ENCODE data around the gene CDK19.

Gene CDK19

GRCh38 chr6:110575925-110576463 is 239.3 kb downstream of the CDK19 start:
- no peak for DNase-seq (ENCODE audit: low read depth)

DNA sequence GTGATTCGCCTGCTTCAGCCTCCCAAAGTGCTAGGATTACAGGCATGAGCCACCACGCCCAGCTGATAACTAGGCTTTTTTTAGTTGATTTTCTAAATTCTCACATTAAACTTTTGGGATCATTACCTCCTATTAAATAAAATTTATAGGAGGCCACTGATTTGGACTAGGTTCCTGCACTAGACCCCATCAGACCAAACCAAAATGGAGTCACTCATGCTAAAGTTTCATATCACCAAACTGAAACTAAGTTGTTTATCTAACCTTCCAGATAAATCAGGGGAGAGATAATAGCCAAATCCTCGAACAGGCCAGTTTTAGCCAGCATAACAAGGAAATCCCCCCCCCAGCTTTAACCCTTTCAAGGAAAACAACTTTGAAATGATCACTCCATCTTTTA is 240.5 kb downstream of the CDK19 start:
- no peak for DNase-seq (ENCODE audit: low read depth)

DNA sequence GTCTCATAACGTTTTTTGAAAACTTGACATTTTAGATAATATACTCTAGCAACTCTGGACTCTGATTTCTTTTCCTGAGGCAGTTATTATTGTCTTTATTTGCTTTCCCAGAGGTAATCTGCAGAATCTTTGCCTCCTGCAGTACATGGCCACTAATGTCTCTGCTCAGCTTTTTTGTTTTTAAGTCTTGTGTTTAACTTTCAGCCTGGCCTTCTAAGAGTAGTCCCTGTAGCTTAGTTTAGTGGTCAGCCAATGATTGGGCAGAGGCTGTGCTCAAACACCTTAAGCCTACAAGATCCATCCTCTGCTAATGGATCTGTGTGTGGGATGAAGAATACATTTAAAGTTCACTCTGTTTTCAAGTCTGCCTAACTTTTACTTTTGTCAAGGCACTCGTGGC is 241.7 kb downstream of the CDK19 start:
- no peak for DNase-seq (ENCODE audit: low read depth)

DNA sequence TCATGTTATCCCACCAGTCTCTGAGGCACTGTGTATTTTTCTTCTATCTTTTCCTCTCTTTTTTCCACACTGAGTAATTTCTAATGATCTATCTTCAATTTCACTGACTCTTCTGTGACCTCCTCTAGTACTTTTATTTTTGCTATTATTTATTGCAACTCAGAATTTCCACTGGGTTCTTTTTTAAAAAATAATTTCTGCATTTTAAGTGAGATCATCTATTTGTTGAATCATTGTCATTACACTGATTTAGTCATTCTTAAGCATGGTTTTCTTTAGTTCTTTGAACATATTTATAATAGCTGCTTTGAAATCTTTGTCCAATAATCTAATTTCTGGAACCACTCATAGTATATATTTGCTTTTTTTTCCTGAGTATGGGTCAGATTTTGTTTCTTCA is 242.1 kb downstream of the CDK19 start:
- DNase-seq (ENCODE audit: low read depth): peak; percentile 20

GRCh38 chr6:110567957-110568696 is 247.1 kb downstream of the CDK19 start:
- DNase-seq (ENCODE audit: low read depth): no peak

DNA sequence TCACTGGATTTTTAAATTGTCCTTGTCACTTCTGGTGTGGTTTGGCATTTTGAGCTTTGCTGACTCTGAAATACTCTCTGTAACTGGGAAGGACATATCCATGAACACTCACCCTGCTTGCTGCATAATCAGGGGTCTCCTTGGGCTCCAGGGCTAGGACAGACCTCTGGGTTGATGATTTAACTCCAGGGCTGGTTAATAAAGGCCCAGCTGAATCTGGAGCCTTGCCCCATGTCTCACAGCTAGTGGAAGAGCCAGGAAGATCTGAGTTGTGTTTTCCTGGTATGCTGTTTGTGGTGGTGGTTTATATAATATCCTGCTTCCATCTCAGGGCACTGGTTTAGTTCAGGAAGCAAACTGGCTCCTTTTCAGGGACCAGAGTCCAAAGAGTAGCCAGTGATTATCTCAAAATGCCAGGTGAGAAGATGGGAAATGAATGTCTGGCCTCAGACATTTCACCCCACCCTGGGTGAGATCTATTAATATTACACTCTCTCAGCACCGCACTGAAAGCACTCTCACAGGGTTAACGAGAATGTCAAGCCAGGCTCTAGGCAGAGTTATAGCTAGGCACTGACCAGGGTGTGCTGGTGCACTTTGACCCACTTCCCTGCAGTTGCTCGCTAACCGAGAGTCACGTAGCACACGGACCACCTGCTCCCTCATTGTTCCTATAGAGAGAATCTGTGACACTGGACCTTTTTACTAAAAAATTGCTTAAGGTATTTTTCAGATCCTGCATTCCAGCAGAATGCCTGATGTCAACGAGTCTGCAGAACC is 248.7 kb downstream of the CDK19 start:
- peak; percentile 41 for DNase-seq (ENCODE audit: low read depth)

GRCh38 chr6:110564703-110565421 is 250.4 kb downstream of the CDK19 start:
- no peak for DNase-seq (ENCODE audit: low read depth)

- no peak for DNase-seq (ENCODE audit: low read depth)
These were observed 251.6 kb downstream of the CDK19 start for GRCh38 chr6:110563711-110564110.

DNA sequence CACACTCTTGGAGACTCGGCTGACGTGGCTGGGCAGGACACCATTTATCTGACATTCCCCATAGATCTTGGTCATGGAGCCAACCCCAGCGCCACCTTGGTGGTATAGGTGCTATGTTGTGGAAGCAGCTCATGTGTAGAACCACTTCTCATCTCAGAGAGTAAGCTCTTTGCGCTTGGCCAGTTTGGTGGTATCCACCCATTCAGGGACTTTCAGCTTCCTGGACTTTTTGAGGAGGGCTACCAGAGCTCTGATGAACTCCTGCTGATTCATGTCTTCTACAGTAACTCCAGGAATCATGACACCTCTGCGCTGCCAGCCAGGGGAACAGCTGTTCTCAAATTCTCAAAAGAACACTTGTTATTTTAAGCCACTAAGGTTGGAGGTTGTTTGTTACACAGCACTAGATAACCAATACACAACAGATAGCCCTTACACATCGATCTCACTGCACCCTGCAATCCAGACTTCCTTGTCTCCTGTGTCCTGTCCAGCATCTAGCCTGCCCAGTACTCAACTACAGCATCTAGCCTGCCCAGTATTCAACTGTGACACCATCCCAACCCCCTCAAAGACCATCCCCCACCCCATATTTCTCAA is 252.9 kb downstream of the CDK19 start:
- DNase-seq (ENCODE audit: low read depth): no peak

- DNase-seq (ENCODE audit: low read depth): no peak
These were observed 253.6 kb downstream of the CDK19 start for GRCh38 chr6:110561696-110562095.

DNA sequence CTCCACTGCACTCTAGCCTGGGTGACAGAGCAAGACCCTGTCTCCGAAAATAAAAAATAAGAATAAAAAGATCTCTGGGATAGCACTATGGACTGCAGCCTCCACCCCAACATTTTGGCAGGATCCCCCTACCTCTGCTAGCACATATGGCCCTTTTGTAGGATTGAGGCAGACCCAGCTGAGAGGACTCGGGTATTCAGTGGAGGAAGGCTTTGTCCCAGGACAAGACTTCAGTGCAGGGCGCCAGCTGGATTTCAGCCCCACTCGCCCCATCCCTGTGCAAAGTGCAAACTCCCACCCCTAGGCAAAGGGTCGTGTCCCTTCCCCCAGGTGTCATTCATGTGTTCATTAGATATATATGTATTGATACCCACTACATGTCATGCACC is 254.3 kb downstream of the CDK19 start:
- DNase-seq (ENCODE audit: low read depth): no peak

DNA sequence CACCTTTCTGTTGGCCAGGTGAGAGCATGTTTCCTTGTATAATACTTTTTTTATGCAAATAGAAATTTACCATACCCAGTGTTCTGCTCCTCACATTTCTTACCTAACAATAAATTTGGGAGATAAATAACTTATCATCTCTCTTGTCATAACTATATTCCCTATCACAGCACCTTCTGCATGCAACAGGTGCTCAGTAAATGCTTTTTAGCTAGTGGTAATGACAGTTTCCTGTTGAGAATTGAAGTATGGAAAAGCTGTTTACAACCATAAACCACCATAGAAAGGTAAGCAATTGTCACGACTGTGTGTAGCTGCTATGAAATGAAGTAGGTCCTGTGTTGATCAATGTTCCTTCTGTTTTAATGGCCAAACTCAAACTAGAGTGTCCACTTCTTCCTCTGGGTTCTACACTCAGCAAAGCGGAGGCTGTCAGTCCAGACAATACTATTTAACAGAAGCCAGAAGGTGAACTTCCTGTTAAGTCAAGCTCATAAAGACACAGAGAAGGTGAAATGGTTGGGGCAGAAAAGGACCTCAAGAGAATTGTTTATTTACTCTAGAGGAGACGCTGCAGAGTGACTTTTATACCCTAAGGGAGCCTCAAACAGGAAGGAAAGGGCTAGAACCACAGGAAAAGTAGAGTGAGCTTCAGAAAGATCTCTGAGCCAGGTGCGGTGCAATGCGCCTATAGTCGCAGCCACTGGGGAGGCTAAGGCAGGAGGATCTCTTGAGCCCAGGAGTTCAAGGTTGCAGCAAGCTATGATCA is 254.8 kb downstream of the CDK19 start:
- DNase-seq (ENCODE audit: low read depth): no peak

Measured in stromal cell of bone marrow (primary cell).